Calu3 (cell line): ENCODE measurements around the gene ELF2. TPM values are rescaled to one million over a fixed set of nuclear protein-coding genes. Genes with fewer than 3 reads are reported as not detected.
"Not testable (repeated sequence)": the region's sequence is repeated elsewhere in the genome, so short reads cannot be mapped to it uniquely, and the experiment has no call there.

ENCODE experiments used
- BruUV-seq: library from RNA; stranded (reverse); fragments of 400-500 nt; replicated peaks from 2 replicates; lab custom pipeline; 2021; lab: Mats Ljungman, UMichigan
- CTCF ChIA-PET: fragments of 300-600 bp; sonication (Branson Sonifier 250); formaldehyde crosslinking; loops from one replicate; lab custom pipeline; 2022; ENCODE audit warnings: antibody characterized with exemption; lab: Charles Lee
- DNase-seq: peaks from one replicate; pipeline ENCODE4 v3.0.0; 2022
- H3K27ac Mint-ChIP-seq: one replicate; pipeline ENCODE4 v1.8.0; 2022; ENCODE audit warnings: mixed read lengths; ENCODE audit not compliant: unreplicated experiment
- H3K27me3 Mint-ChIP-seq: one replicate; pipeline ENCODE4 v1.8.0; 2022; ENCODE audit warnings: mixed read lengths; ENCODE audit not compliant: unreplicated experiment
- H3K36me3 Mint-ChIP-seq: one replicate; pipeline ENCODE4 v1.8.0; 2022; ENCODE audit warnings: mild to moderate bottlenecking, moderate library complexity, mixed read lengths; ENCODE audit not compliant: insufficient read depth, unreplicated experiment
- H3K4me1 Mint-ChIP-seq: one replicate; pipeline ENCODE4 v1.8.0; 2022; ENCODE audit warnings: mild to moderate bottlenecking, low read depth, mixed read lengths; ENCODE audit not compliant: unreplicated experiment
- H3K4me3 Mint-ChIP-seq: one replicate; pipeline ENCODE4 v1.8.0; 2022; ENCODE audit warnings: mild to moderate bottlenecking, low read depth, moderate library complexity, mixed read lengths; ENCODE audit not compliant: unreplicated experiment
- H3K9me3 Mint-ChIP-seq: one replicate; pipeline ENCODE4 v1.8.0; 2022; ENCODE audit warnings: low read depth, mixed read lengths; ENCODE audit not compliant: unreplicated experiment
- intact Hi-C: fragments of 100-400 bp; cut with micrococcal nuclease; formaldehyde crosslinking; loops from one replicate; pipeline ENCODE4 v1.10.0; 2022; ENCODE audit not compliant: unreplicated experiment
- total RNA-seq: library from RNA; stranded (reverse); gene quantifications from 2 replicates; pipeline ENCODE4 v1.2.3, GENCODE V29; 2022
- TF ChIP-seq, protein P1 (sequence below): fragments of 200-600 bp; IDR thresholded peaks from one replicate; pipeline ENCODE4 v1.8.0; 2022; ENCODE audit warnings: antibody characterized with exemption; ENCODE audit not compliant: unreplicated experiment

ELF2 gene
- total RNA-seq, 1 experiment from 2014 or later = 27.8 TPM

GRCh38 chr4:139118365-139118764 is 58.7 kb downstream of the ELF2 start:
- Mint-ChIP-seq H3K27me3 (no peaks in the 10 kb centered on the region), H3K4me1 (no peaks in the 10 kb centered on the region), H3K4me3 (no peak overlapping the region), H3K27ac (no peak overlapping the region), H3K9me3 (no peaks in the 10 kb centered on the region), H3K36me3 (no peaks in the 10 kb centered on the region)
- TF ChIP-seq, protein P1, sequence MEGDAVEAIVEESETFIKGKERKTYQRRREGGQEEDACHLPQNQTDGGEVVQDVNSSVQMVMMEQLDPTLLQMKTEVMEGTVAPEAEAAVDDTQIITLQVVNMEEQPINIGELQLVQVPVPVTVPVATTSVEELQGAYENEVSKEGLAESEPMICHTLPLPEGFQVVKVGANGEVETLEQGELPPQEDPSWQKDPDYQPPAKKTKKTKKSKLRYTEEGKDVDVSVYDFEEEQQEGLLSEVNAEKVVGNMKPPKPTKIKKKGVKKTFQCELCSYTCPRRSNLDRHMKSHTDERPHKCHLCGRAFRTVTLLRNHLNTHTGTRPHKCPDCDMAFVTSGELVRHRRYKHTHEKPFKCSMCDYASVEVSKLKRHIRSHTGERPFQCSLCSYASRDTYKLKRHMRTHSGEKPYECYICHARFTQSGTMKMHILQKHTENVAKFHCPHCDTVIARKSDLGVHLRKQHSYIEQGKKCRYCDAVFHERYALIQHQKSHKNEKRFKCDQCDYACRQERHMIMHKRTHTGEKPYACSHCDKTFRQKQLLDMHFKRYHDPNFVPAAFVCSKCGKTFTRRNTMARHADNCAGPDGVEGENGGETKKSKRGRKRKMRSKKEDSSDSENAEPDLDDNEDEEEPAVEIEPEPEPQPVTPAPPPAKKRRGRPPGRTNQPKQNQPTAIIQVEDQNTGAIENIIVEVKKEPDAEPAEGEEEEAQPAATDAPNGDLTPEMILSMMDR = no peak
- DNase-seq = no peak
- no TSS peak for BruUV-seq
- CTCF ChIA-PET = no interaction called here
- intact Hi-C loops = no loop called here

GRCh38 chr4:139115226-139115625 is 61.8 kb downstream of the ELF2 start:
- no TSS peak for BruUV-seq
- TF ChIP-seq, protein P1 = no peak
- Mint-ChIP-seq H3K36me3 (no peaks in the 10 kb centered on the region), H3K9me3 (no peaks in the 10 kb centered on the region), H3K27me3 (no peaks in the 10 kb centered on the region), H3K4me1 (no peaks in the 10 kb centered on the region), H3K27ac (no peak overlapping the region), H3K4me3 (no peak overlapping the region)
- DNase-seq = no peak
- CTCF ChIA-PET = no interaction called here
- intact Hi-C loops = no loop called here

DNA sequence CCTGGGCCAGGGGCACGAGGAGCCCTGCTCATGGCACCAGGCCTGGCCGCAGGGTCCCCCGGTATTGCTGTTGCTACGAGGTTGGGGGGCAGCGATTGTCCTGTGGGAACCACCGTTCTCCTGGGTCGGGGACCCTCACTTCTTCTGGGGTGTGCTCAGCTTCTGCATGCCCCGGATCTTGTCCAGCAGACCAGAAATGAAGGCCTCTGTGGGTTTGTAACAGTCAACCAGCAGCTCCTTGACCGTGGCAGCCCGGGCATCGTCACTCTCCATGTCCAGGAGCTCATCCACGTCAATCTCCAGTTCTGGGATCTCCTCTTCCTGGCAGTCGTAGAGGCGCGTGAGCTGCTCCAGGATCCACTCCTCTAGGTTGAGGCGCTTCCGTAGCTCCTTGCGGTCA is 62.2 kb downstream of the ELF2 start:
- H3K4me1 Mint-ChIP-seq, H3K36me3 Mint-ChIP-seq, H3K27ac Mint-ChIP-seq, intact Hi-C loops, DNase-seq, CTCF ChIA-PET, H3K27me3 Mint-ChIP-seq, H3K9me3 Mint-ChIP-seq, H3K4me3 Mint-ChIP-seq, BruUV-seq: not testable (repeated sequence)

DNA sequence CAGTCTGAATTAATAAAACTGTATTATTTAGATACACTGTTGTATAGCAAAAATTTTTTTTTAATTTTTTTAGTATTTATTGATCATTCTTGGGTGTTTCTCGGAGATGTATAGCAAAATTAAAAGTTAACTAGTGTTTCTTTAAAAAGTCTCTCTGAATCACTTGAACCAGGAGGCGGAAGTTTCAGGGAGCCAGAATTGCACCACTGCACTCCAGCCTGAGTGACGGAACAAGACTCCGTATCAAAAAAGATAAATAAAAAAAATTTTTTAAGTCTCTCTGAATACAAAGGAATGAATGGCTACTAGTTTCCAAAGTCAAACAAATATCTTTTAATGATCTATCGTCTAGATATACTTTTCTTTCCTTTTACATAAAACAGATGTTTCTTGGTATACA is 64.4 kb downstream of the ELF2 start:
- Mint-ChIP-seq H3K27me3 (no peaks in the 10 kb centered on the region), H3K4me3 (no peak overlapping the region), H3K4me1 (no peaks in the 10 kb centered on the region), H3K36me3 (no peaks in the 10 kb centered on the region), H3K27ac (no peak overlapping the region), H3K9me3 (no peaks in the 10 kb centered on the region)
- TF ChIP-seq, protein P1 = no peak
- BruUV-seq = no TSS peak
- CTCF ChIA-PET = no interaction called here
- intact Hi-C loops = no loop called here
- no peak for DNase-seq

- H3K27ac Mint-ChIP-seq = no peak overlapping the region
- CTCF ChIA-PET = no interaction called here
- BruUV-seq = no TSS peak
Measured at GRCh38 chr4:139108567-139109128, 68.4 kb downstream of the ELF2 start.

More at GRCh38 chr4:139108567-139109128, 68.4 kb downstream of the ELF2 start:
- Mint-ChIP-seq H3K36me3 (no peaks in the 10 kb centered on the region), H3K4me3 (no peak overlapping the region), H3K27me3 (no peaks in the 10 kb centered on the region), H3K9me3 (no peaks in the 10 kb centered on the region), H3K4me1 (no peaks in the 10 kb centered on the region)
- TF ChIP-seq, protein P1 = no peak
- intact Hi-C loops = no loop called here
- no peak for DNase-seq
